GM12878 (cell line): ENCODE data around the gene FEV. TPM values are rescaled to one million over a fixed set of nuclear protein-coding genes. Genes with fewer than 3 reads are reported as not detected.

ENCODE experiments used
- ATAC-seq: fragments of 200-7000 bp; cut with Tn5 transposase; 3 replicates; pipeline ENCODE4 v1.9.1; 2020; ENCODE audit warnings: mild to moderate bottlenecking, moderate library complexity
- Bru-seq: library from RNA; stranded (reverse); fragments of 400-500 nt; gene quantifications from one replicate; lab custom pipeline; 2021; lab: Mats Ljungman, UMichigan
- BruChase-seq, 2 experiments: library from RNA; stranded (reverse); fragments of 400-500 nt; gene quantifications; one replicate each; lab custom pipeline; 2021; lab: Mats Ljungman, UMichigan
- BruUV-seq: library from RNA; stranded (reverse); fragments of 400-500 nt; replicated peaks from 2 replicates; lab custom pipeline; 2021; lab: Mats Ljungman, UMichigan
- CTCF ChIA-PET: fragments of 300-600 bp; sonication (Branson Sonifier 250); formaldehyde crosslinking; extraction: SDS; loops from one replicate; lab custom pipeline; 2021; ENCODE audit warnings: inconsistent platforms; lab: Yijun Ruan, JAX
- POLR2A ChIA-PET: fragments of 350-600 bp; formaldehyde crosslinking; extraction: SDS; loops from one replicate; lab custom pipeline; 2021; ENCODE audit warnings: inconsistent platforms; lab: Charles Lee
- RAD21 ChIA-PET: fragments of 300-600 bp; sonication (Branson Sonifier 250); formaldehyde crosslinking; loops from one replicate; lab custom pipeline; 2023; ENCODE audit warnings: antibody characterized with exemption; ENCODE audit not compliant: unreplicated experiment; lab: Charles Lee
- SMC1A ChIA-PET: fragments of 300-600 bp; sonication (Branson Sonifier 250); formaldehyde crosslinking; loops from one replicate; lab custom pipeline; 2023; ENCODE audit not compliant: unreplicated experiment, uncharacterized antibody; lab: Charles Lee
- DNase-seq: peaks from one replicate; pipeline ENCODE4 v3.0.0-alpha.2; 2011; ENCODE audit warnings: low read depth, low spot score
- FAIRE-seq: peaks from 3 replicates; lab custom pipeline; 2011; peaks lifted over from hg19 to GRCh38; lab: Jason Lieb, UNC
- H2AFZ ChIP-seq: 2 replicates; pipeline ENCODE4 v1.6.0; 2011; ENCODE audit warnings: low read depth, low read length, control low read depth; ENCODE audit not compliant: control insufficient read depth
- H3K27ac ChIP-seq: 2 replicates; pipeline ENCODE4 v1.5.1; 2011; ENCODE audit warnings: control low read depth; ENCODE audit not compliant: control insufficient read depth, insufficient read depth
- H3K27me3 ChIP-seq, 2 experiments: replicated peaks in 1 of 2; 2 replicates each; pipeline versions ENCODE4 v1.6.0 to v1.6.1; 2011; ENCODE audit warnings: low read length in 1 of 2; ENCODE audit not compliant: control insufficient read depth in 2 of 2, insufficient read depth in 2 of 2
- H3K36me3 ChIP-seq, 2 experiments: 2 replicates each; pipeline ENCODE4 v1.5.1; 2011; ENCODE audit warnings: low read length in 1 of 2; ENCODE audit not compliant: control insufficient read depth in 2 of 2, insufficient read depth in 2 of 2
- H3K4me1 ChIP-seq: 2 replicates; pipeline ENCODE4 v1.6.1; 2011; ENCODE audit warnings: mild to moderate bottlenecking, low read length, moderate library complexity, mixed read lengths; ENCODE audit not compliant: control insufficient read depth, insufficient read depth
- H3K4me2 ChIP-seq: 2 replicates; pipeline ENCODE4 v1.6.0; 2011; ENCODE audit warnings: control low read depth; ENCODE audit not compliant: control insufficient read depth, insufficient read depth
- H3K4me3 ChIP-seq: fragments of 200-600 bp; sonication (generic); 2 replicates; pipeline ENCODE4 v1.5.1; 2016
- H3K79me2 ChIP-seq: 2 replicates; pipeline ENCODE4 v1.6.0; 2011; ENCODE audit warnings: low read length; ENCODE audit not compliant: control insufficient read depth, insufficient read depth
- H3K9ac ChIP-seq: 2 replicates; pipeline ENCODE4 v1.8.0; 2011; ENCODE audit warnings: low read length, control low read depth, mixed read lengths; ENCODE audit not compliant: control insufficient read depth, insufficient read depth
- H3K9me3 ChIP-seq: replicated peaks from 3 replicates; pipeline ENCODE4 v1.5.1; 2011; ENCODE audit warnings: mild to moderate bottlenecking, low read length; ENCODE audit not compliant: control insufficient read depth, insufficient read depth
- H4K20me1 ChIP-seq: 2 replicates; pipeline ENCODE4 v1.6.0; 2011; ENCODE audit not compliant: control insufficient read depth, insufficient read depth
- NKRF ChIP-seq: fragments of 450-650 bp; conservative IDR thresholded peaks from 2 replicates; pipeline ENCODE4 v1.6.1; 2017; ENCODE audit warnings: mild to moderate bottlenecking, moderate library complexity
- SUPT20H ChIP-seq: IDR thresholded peaks from 2 replicates; pipeline ENCODE4 v1.6.1; 2011; ENCODE audit warnings: low read depth, mild to moderate bottlenecking, low read length, moderate library complexity, borderline replicate concordance; ENCODE audit not compliant: control insufficient read depth
- WGBS: methylation state at CpG from one replicate; pipeline ENCODE4 v1.1.6; 2016; ENCODE audit warnings: low lambda C conversion rate; ENCODE audit not compliant: insufficient replicate concordance, insufficient coverage; ENCODE audit errors: missing lambda C conversion rate; 5-methylcytosine and 5-hydroxymethylcytosine counted together
- in situ Hi-C: fragments of 300-500 bp; cut with MboI; formaldehyde crosslinking; loops from 9 replicates; pipeline ENCODE4 v1.14.3; 2018; ENCODE audit warnings: mixed read lengths
- intact Hi-C: fragments of 100-400 bp; cut with micrococcal nuclease; formaldehyde crosslinking; loops from one replicate; pipeline ENCODE4 v1.14.2; 2022; ENCODE audit not compliant: unreplicated experiment
- long read RNA-seq, 2 experiments: library from polyadenylated mRNA; unstranded; transcript quantifications; one replicate each; pipeline ENCODE4 v2.0.0, GENCODE V29; 2019 to 2020
- polyA minus RNA-seq, 3 experiments: library from RNA; depleted of rRNA, polyadenylated mRNA; stranded (reverse); fragments of >200 nt; gene quantifications; 2 replicates each; pipeline ENCODE4 v1.2.3, GENCODE V29; 2011
- polyA plus RNA-seq, 11 experiments: library from polyadenylated mRNA; depleted of rRNA in 4 of 11; unstranded in 6 of 11; stranded (reverse) in 5 of 11; fragments of >200 nt; fragmentation: Nextera tagmentation in 4 of 11; fragmentation: Illumina TruSeq in 1 of 11; extraction: Ambion mirVana in 4 of 11; extraction: Trizol in 1 of 11; gene quantifications; 1 replicate in 1 of 11; 2 replicates in 10 of 11; pipeline versions ENCODE4 v1.2.1 to v1.2.3, GENCODE V29; 2011 to 2016; ENCODE audit warnings: inconsistent platforms in 2 of 11, missing spikeins in 2 of 11, low read depth in 1 of 11
- total RNA-seq, 4 experiments: library from RNA; depleted of rRNA in 3 of 4; stranded (reverse); fragments of >200 nt in 3 of 4; fragmentation: Illumina TruSeq in 1 of 4; extraction: Trizol in 1 of 4; gene quantifications; 2 replicates each; pipeline versions ENCODE4 v1.2.1 to v1.2.3, GENCODE V29; 2013 to 2021

The FEV gene
- not detected in 2 replicates for total RNA-seq (2013; cell fraction: nucleolus; rRNA removed)
- not detected in 2 replicates for total RNA-seq (2014; rRNA removed)
- not detected in 2 replicates for total RNA-seq (2014; rRNA removed; fragmentation: Illumina TruSeq; extraction: Trizol)
- not detected in 2 replicates for total RNA-seq (2021)
- polyA plus RNA-seq (2011; ENCODE audit: low read depth): not detected
- not detected in 2 replicates for polyA plus RNA-seq (2011; rRNA removed)
- not detected in 2 replicates for polyA plus RNA-seq (2011; cell fraction: cytosol; rRNA removed)
- not detected in 2 replicates for polyA plus RNA-seq (2011; cell fraction: nucleus; rRNA removed)
- not detected in 2 replicates for polyA plus RNA-seq (2012)
- not detected in 2 replicates for polyA plus RNA-seq (2014; fragmentation: Illumina TruSeq; extraction: Trizol)
- polyA plus RNA-seq (2014; fragmentation: Nextera tagmentation; extraction: Ambion mirVana): not detected
- polyA plus RNA-seq (2014; rRNA removed): not detected in 2 replicates
- not detected for polyA plus RNA-seq (2016; fragmentation: Nextera tagmentation; extraction: Ambion mirVana)
- not detected in 2 replicates for polyA minus RNA-seq (2011; rRNA and poly(A)+ RNA removed)
- not detected in 2 replicates for polyA minus RNA-seq (2011; cell fraction: cytosol; rRNA and poly(A)+ RNA removed)
- polyA minus RNA-seq (2011; cell fraction: nucleus; rRNA and poly(A)+ RNA removed): not detected in 2 replicates
- not detected for Bru-seq, nascent RNA
- BruChase-seq, experiment 1, labeled RNA remaining after a 6-hour chase: not detected
- BruChase-seq, experiment 2, labeled RNA remaining after a 2-hour chase: not detected
- long read RNA-seq, experiment 1: 0 reads
- long read RNA-seq, experiment 2: 0 reads

GRCh38 chr2:218985021-218985324, at the start of gene FEV:
Gene FEV (minus strand): TSS chr2:218985184. CDS start chr2:218985075, 109 bp downstream.
- WGBS: 0% methylated on average over 1 of the region's 32 CpGs
- BruUV-seq: no TSS peak
- Histone ChIP-seq H3K4me3 (no peak within 1 kb of the TSS), H3K27ac (no peak within 1 kb of the TSS), H3K27me3 (peaks cover 35 to 39% of the 10 kb centered on the region in 2 experiments), H3K4me1 (no peaks in the 10 kb centered on the region; the same call in 1 of the 2 replicates), H4K20me1 (peaks cover 3% of the 10 kb centered on the region), H3K4me2 (no peak within 1 kb of the TSS), H3K36me3 (no peaks in the 10 kb centered on the region), H2AFZ (no peak within 1 kb of the TSS), H3K9me3 (no peaks in the 10 kb centered on the region), H3K9ac (no peak within 1 kb of the TSS), H3K79me2 (no peaks in the 10 kb centered on the region)
- RAD21 ChIA-PET: no interaction called here
- intact Hi-C loops: no loop called here
- no peak for DNase-seq
- POLR2A ChIA-PET: no interaction called here
- CTCF ChIA-PET: no interaction called here
- no peak for FAIRE-seq
- TF ChIP-seq NKRF: no peak
- no peak for TF ChIP-seq SUPT20H
- ATAC-seq: no peak
- in situ Hi-C loops: no loop called here
- SMC1A ChIA-PET: no interaction called here
